Mucosa of descending colon (tissue), 3 donors: ENCODE data around the gene GLMN. TPM values are rescaled to one million over a fixed set of nuclear protein-coding genes. Genes with fewer than 3 reads are reported as not detected.

Source experiments
- ATAC-seq: fragments of 200-7000 bp; cut with Tn5 transposase; one replicate; pipeline ENCODE4 v1.9.1; 2020; ENCODE audit warnings: mild to moderate bottlenecking, moderate library complexity
- DNase-seq, 3 donors: peaks; one replicate each; pipeline ENCODE4 v3.0.0-alpha.2; 2020
- H3K36me3 ChIP-seq: fragments of 200-600 bp; one replicate; pipeline ENCODE4 v1.8.0; 2021; ENCODE audit warnings: low read depth, mild to moderate bottlenecking
- H3K4me1 ChIP-seq: fragments of 200-600 bp; one replicate; pipeline ENCODE4 v1.8.0; 2021; ENCODE audit warnings: low read depth, mild to moderate bottlenecking
- H3K4me3 ChIP-seq: fragments of 200-600 bp; one replicate; pipeline ENCODE4 v1.8.0; 2021; ENCODE audit warnings: mild to moderate bottlenecking
- H3K9me3 ChIP-seq: fragments of 200-600 bp; one replicate; pipeline ENCODE4 v1.8.0; 2021; ENCODE audit warnings: mild to moderate bottlenecking
- intact Hi-C, 2 donors: fragments of 100-400 bp; cut with DNase I in 1 of 2; cut with micrococcal nuclease in 1 of 2; formaldehyde crosslinking; loops; one replicate each; pipeline versions ENCODE4 v1.11.0 to v1.11.1; 2022; cut with DNase I, micrococcal nuclease
- total RNA-seq, 3 donors: library from RNA; stranded (reverse); fragmentation: NEBNext Ultra II Directional in 2 of 3; extraction: Animal tissue kit (Norgen Biotek cat#: 25700) in 2 of 3; gene quantifications; one replicate each; pipeline versions ENCODE4 v1.2.1 to v1.2.4, GENCODE V29; 2021 to 2023
- TF ChIP-seq, protein P1 (sequence below): fragments of 200-600 bp; IDR thresholded peaks from one replicate; pipeline ENCODE4 v1.8.0; 2022; ENCODE audit warnings: antibody characterized with exemption, mild to moderate bottlenecking
- donor health status: DM: no; HTN: no; CAD: no; lungs with moderate emphysema.
- donor health status: DM: no; HTN: no; CAD: no.
- donor health status: DM: no; HTN: yes; CAD: no.

GLMN gene
- total RNA-seq, 3 donors from 2014 or later: 5.9 to 7.1 (median 6.8) TPM

DNA sequence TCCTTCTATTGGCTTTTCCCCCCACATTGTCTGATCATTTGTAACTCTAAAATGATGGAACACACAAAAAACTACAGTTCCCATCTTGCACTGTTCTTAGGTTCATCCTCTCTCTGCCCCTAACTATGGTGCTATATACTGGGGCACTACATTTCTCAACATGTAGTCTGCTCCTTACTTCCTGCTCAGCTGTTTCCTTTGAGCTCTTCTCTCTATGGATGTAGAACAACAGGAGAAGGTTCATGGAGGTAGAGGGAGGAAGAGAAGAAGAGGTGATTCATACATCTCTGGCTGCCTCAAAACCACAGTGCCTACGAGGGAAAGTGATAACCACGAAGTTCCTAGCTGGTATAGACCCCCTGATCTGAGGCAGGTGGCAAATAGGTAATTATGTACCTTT lies 88.1 kb downstream of the GLMN start:
- DNase-seq (no peak), ATAC-seq (no peak)
- Histone ChIP-seq H3K36me3 (no peaks in the 10 kb centered on the region), H3K4me3 (no peak overlapping the region), H3K4me1 (no peaks in the 10 kb centered on the region), H3K9me3 (no peaks in the 10 kb centered on the region)
- TF ChIP-seq, protein P1, sequence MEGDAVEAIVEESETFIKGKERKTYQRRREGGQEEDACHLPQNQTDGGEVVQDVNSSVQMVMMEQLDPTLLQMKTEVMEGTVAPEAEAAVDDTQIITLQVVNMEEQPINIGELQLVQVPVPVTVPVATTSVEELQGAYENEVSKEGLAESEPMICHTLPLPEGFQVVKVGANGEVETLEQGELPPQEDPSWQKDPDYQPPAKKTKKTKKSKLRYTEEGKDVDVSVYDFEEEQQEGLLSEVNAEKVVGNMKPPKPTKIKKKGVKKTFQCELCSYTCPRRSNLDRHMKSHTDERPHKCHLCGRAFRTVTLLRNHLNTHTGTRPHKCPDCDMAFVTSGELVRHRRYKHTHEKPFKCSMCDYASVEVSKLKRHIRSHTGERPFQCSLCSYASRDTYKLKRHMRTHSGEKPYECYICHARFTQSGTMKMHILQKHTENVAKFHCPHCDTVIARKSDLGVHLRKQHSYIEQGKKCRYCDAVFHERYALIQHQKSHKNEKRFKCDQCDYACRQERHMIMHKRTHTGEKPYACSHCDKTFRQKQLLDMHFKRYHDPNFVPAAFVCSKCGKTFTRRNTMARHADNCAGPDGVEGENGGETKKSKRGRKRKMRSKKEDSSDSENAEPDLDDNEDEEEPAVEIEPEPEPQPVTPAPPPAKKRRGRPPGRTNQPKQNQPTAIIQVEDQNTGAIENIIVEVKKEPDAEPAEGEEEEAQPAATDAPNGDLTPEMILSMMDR: no peak
- intact Hi-C loops: no loop called here

- no peaks in the 10 kb centered on the region for H3K4me1 ChIP-seq
- ATAC-seq: no peak
- intact Hi-C loops: no loop called here
- H3K9me3 ChIP-seq: no peaks in the 10 kb centered on the region
- DNase-seq: no peak
- TF ChIP-seq, protein P1: no peak
- no peak overlapping the region for H3K4me3 ChIP-seq
- H3K36me3 ChIP-seq: no peaks in the 10 kb centered on the region
Observed at GRCh38 chr1:92203105-92203504, 95.7 kb downstream of the GLMN start.

DNA sequence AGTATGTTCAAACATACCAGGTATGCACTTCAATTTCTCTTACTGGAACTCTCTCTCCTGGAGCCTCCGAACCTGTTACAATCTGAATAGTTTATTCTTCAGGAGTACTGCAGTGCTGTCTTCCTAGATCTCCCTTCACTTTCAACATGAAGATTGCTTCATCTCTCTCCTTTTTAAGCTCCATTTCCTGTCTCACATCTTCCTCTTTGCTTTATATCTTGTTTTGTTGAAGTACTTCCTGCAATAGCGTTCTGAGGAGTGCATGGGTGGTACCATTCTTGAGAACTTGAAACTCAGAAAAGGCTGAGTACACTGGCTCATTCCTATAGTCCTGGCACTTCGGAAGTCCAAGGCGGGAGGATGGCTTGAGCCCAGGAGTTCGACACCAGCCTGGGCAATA lies 96.8 kb downstream of the GLMN start:
- intact Hi-C loops: no loop called here
- Histone ChIP-seq H3K36me3 (no peaks in the 10 kb centered on the region), H3K4me3 (no peak overlapping the region), H3K4me1 (no peaks in the 10 kb centered on the region), H3K9me3 (no peaks in the 10 kb centered on the region)
- DNase-seq: no peak
- TF ChIP-seq, protein P1: no peak
- no peak for ATAC-seq

Other genes with a start within 250 kb of the GLMN start
- gene SETSIP, start 223.6 kb downstream of the GLMN start, total RNA-seq: not detected
- gene BTBD8, start 218.6 kb downstream of the GLMN start, total RNA-seq: 1 to 10 TPM; 3.5 to 8.0 (median 7.1) TPM
- not detected for gene C1orf146, start 81.1 kb downstream of the GLMN start, total RNA-seq
- gene RPAP2, start 72 bp upstream of the GLMN start, total RNA-seq: 10 to 100 TPM; 17.1 to 33.5 (median 22.6) TPM
- 1 to 10 TPM; 2.7 to 7.8 (median 7.7) TPM for gene GFI1, start 187.9 kb upstream of the GLMN start, total RNA-seq